Measurements from ENCODE around the gene FBXL2. TPM values are rescaled to one million over a fixed set of nuclear protein-coding genes. Genes with fewer than 3 reads are reported as not detected.

FBXL2 gene
- polyA plus RNA-seq, 2 of the 4 experiments (the other 2 are of a cell fraction), result 6.9 to 15.7 TPM

GRCh38 chr3:33426630-33427317 lies 149.5 kb downstream of the FBXL2 start:
- Histone ChIP-seq H3K4me2 (peak overlapping the region; percentile 11), H3K4me1 (peaks cover 54% of the 10 kb centered on the region), H3K9me3 (no peaks in the 10 kb centered on the region), H3K4me3 (no peak overlapping the region), H3K27ac (peak overlapping the region in 1 of 2 experiments; percentile 21; a peak in 1 of 6 replicates)
- DNase-seq (ENCODE audit: low read depth in 1 of 2, low spot score in 1 of 2), result no peak
- TF ChIP-seq PHF8 (IDR thresholded peaks at IDR 0.05; ENCODE audit: borderline replicate concordance, low read depth) (no peak), RFX5 (IDR thresholded peaks at IDR 0.05) (no peak), CBX8 (IDR thresholded peaks at IDR 0.05) (no peak), CHD2 (IDR thresholded peaks at IDR 0.05; ENCODE audit: low read length, partially characterized antibody) (no peak), POLR2A (IDR thresholded peaks at IDR 0.05; ENCODE audit: low read length) (no peak), ZNF302 (CRISPR knock-in tag; IDR thresholded peaks at IDR 0.05) (no peak), ATOH8 (CRISPR knock-in tag; IDR thresholded peaks at IDR 0.05; ENCODE audit: low read depth) (no peak), TP53 (CRISPR knock-in tag; IDR thresholded peaks at IDR 0.05) (no peak), REST (IDR thresholded peaks at IDR 0.05) (no peak), MYC (IDR thresholded peaks at IDR 0.05; ENCODE audit: borderline replicate concordance, low read length) (no peak), NFE2L2 (conservative IDR thresholded peaks at IDR 0.05; ENCODE audit: low read length) (no peak), RCOR1 (IDR thresholded peaks at IDR 0.05; ENCODE audit: low read depth, low read length) (no peak), NPAS2 (CRISPR knock-in tag; IDR thresholded peaks at IDR 0.05; ENCODE audit: borderline replicate concordance) (no peak), HMGXB4 (CRISPR knock-in tag; IDR thresholded peaks at IDR 0.05; ENCODE audit: borderline replicate concordance) (no peak), CEBPB (IDR thresholded peaks at IDR 0.05) (no peak), SREBF2 (IDR thresholded peaks at IDR 0.05) (no peak), PBX3 (IDR thresholded peaks at IDR 0.05) (no peak), MAX (IDR thresholded peaks at IDR 0.05) (no peak)
- ChIA-PET CTCF (interaction anchor here (0.9 kb wide), 1 partner anchor 54 kb away, joined by 4 read pairs; no protein-coding TSS in a partner anchor), POLR2A (no interaction called here)
- WGBS (ENCODE audit: missing lambda C conversion rate), result 83% methylated on average over 10 of the region's 10 CpGs
- peak in 1 of 2 experiments; percentile 26; a peak in 1 of 6 replicates for ATAC-seq
- FAIRE-seq, result no peak

- CTCF ChIA-PET, result interaction anchor here (0.6 to 1.0 kb wide), 2 partner anchors 12 to 67 kb away, joined by 3 read pairs; partner anchors contain the start of gene UBP1
- TF ChIP-seq FOSL2 (IDR thresholded peaks at IDR 0.05) (no peak), FOSL2 (CRISPR knock-in tag; IDR thresholded peaks at IDR 0.05) (no peak), FOXS1 (CRISPR knock-in tag; IDR thresholded peaks at IDR 0.05) (no peak), RFX5 (IDR thresholded peaks at IDR 0.05) (no peak), HMGXB4 (CRISPR knock-in tag; IDR thresholded peaks at IDR 0.05; ENCODE audit: borderline replicate concordance) (no peak), RNF2 (IDR thresholded peaks at IDR 0.05; ENCODE audit: borderline replicate concordance, low read depth) (no peak), CHD2 (IDR thresholded peaks at IDR 0.05; ENCODE audit: low read length, partially characterized antibody) (no peak), CBX8 (IDR thresholded peaks at IDR 0.05) (no peak), REST (IDR thresholded peaks at IDR 0.05) (no peak), POLR2A (IDR thresholded peaks at IDR 0.05; ENCODE audit: low read length) (no peak)
Measured at GRCh38 chr3:33428734-33429133, 151.5 kb downstream of the FBXL2 start.

More at GRCh38 chr3:33428734-33429133, 151.5 kb downstream of the FBXL2 start:
- 87% methylated on average over 7 of the region's 7 CpGs for WGBS (ENCODE audit: missing lambda C conversion rate)
- peaks cover 74% of the 10 kb centered on the region for H3K4me1 ChIP-seq
- POLR2A ChIA-PET, result interaction anchor here (1.3 kb wide), 1 partner anchor 12 kb away, joined by 7 read pairs; the partner anchor contains the start of gene UBP1
- no peak overlapping the region for H3K27ac ChIP-seq
- FAIRE-seq, result no peak
- no peaks in the 10 kb centered on the region for H3K9me3 ChIP-seq
- ATAC-seq, result no peak
- no peak for DNase-seq (ENCODE audit: low read depth in 1 of 2, low spot score in 1 of 2)
- no peak overlapping the region for H3K4me3 ChIP-seq
- no peak overlapping the region; the same call in 2 of the 3 replicates for H3K4me2 ChIP-seq
